ENCODE results near the gene REXO1. TPM values are rescaled to one million over a fixed set of nuclear protein-coding genes. Genes with fewer than 3 reads are reported as not detected.

The REXO1 gene
- total RNA-seq, 1 experiment from 2014 or later: 52.2 TPM

- RAD21 ChIA-PET (ENCODE audit: low non-redundant PET in 1 of 2, low total read pairs in 2 of 2, uncharacterized antibody in 2 of 2, unreplicated experiment in 2 of 2): no interaction called here
- H3K9me2 ChIP-seq (ENCODE audit: insufficient read depth): no peaks in the 10 kb centered on the region
- no peaks in the 10 kb centered on the region for H3K9me3 ChIP-seq (ENCODE audit: control insufficient read depth in 1 of 2, insufficient read depth in 1 of 2, low read depth in 1 of 2, low read length in 2 of 2)
- no peak overlapping the region for H2AFZ ChIP-seq (ENCODE audit: low read depth, low read length, poor library complexity, severe bottlenecking)
- intact Hi-C loops (cut with micrococcal nuclease): no loop called here
- H3K27ac ChIP-seq (ENCODE audit: low read depth, low read length): peak overlapping the region; percentile 95
- H3K36me3 ChIP-seq (ENCODE audit: control insufficient read depth in 1 of 2, insufficient read depth in 2 of 2, low read length in 2 of 2): peaks cover 3 to 13% of the 10 kb centered on the region in 2 experiments; a peak in 2 of 4 replicates
- H3K9ac ChIP-seq (ENCODE audit: low read length): peak overlapping the region; percentile 95
- H3K27me3 ChIP-seq (ENCODE audit: insufficient read depth, low read length): no peaks in the 10 kb centered on the region
- POLR2A ChIA-PET: interaction anchor here (0.7 to 1.1 kb wide), 3 partner anchors 10 to 195 kb away, joined by 3 to 5 read pairs (median 4); no protein-coding TSS in a partner anchor
- peaks cover 49% of the 10 kb centered on the region for H3K79me2 ChIP-seq (ENCODE audit: insufficient read depth, low read length)
- ATAC-seq: no peak
- BruUV-seq (replicated peaks): no TSS peak
- CTCF ChIA-PET: interaction anchor here (0.6 to 3.3 kb wide), 3 partner anchors 10 to 773 kb away, joined by 3 to 12 read pairs (median 4); no protein-coding TSS in a partner anchor
- no peak for DNase-seq (ENCODE audit: low read depth, low spot score)
- TF ChIP-seq ZNF274 (IDR thresholded peaks at IDR 0.05; ENCODE audit: low read depth, low read length) (no peak), SP1 (IDR thresholded peaks at IDR 0.05; ENCODE audit: low read depth) (no peak), FOSL1 (IDR thresholded peaks at IDR 0.05; ENCODE audit: low read depth) (no peak), CEBPB (IDR thresholded peaks at IDR 0.05; ENCODE audit: low read depth) (no peak), EZH2 (IDR thresholded peaks at IDR 0.05) (no peak), CTCF (IDR thresholded peaks at IDR 0.05 in 2 of 3, conservative IDR thresholded peaks at IDR 0.05 in 1 of 3; ENCODE audit: borderline replicate concordance in 1 of 3, insufficient read depth in 1 of 3, low read depth in 2 of 3, low read length in 2 of 3) (no peak), POLR2A (IDR thresholded peaks at IDR 0.05; ENCODE audit: borderline replicate concordance, extremely low read depth, insufficient read depth, insufficient read length) (no peak), SIN3A (IDR thresholded peaks at IDR 0.05; ENCODE audit: low read depth) (no peak), CBX3 (IDR thresholded peaks at IDR 0.05; ENCODE audit: low read depth) (no peak), EGR1 (IDR thresholded peaks at IDR 0.05; ENCODE audit: low read depth) (no peak), ELF1 (IDR thresholded peaks at IDR 0.05; ENCODE audit: borderline replicate concordance, low read depth) (no peak), REST (IDR thresholded peaks at IDR 0.05; ENCODE audit: low read depth) (no peak), SRF (IDR thresholded peaks at IDR 0.05; ENCODE audit: low read depth) (no peak), MAX (IDR thresholded peaks at IDR 0.05) (no peak), JUND (IDR thresholded peaks at IDR 0.05) (no peak)
- H4K20me1 ChIP-seq (ENCODE audit: insufficient read depth): peaks cover 11% of the 10 kb centered on the region; the same call in 1 of the 2 replicates
- H3K4me2 ChIP-seq (ENCODE audit: low read length): peak overlapping the region; percentile 98
- H3K4me1 ChIP-seq (ENCODE audit: control insufficient read depth in 1 of 2, insufficient read depth in 2 of 2, low read length in 2 of 2): peaks cover 12 to 20% of the 10 kb centered on the region in 2 experiments
- H3K4me3 ChIP-seq (replicated peaks in 1 of 2; ENCODE audit: low read depth in 1 of 2, low read length in 2 of 2): peak overlapping the region; percentile 76 to 95
Observed at GRCh38 chr19:1874554-1875185, 26.4 kb upstream of the REXO1 start.
